HG03064 (cell line): ENCODE results near the gene PRRC2C.
"Not testable (repeated sequence)": the region's sequence is repeated elsewhere in the genome, so short reads cannot be mapped to it uniquely, and the experiment has no call there.

Experiments used
- ATAC-seq: cut with Tn5 transposase; IDR thresholded peaks from one replicate; pipeline ENCODE4 v1.9.1; 2021; ENCODE audit warnings: low read depth; ENCODE audit not compliant: unreplicated experiment

The PRRC2C gene

DNA sequence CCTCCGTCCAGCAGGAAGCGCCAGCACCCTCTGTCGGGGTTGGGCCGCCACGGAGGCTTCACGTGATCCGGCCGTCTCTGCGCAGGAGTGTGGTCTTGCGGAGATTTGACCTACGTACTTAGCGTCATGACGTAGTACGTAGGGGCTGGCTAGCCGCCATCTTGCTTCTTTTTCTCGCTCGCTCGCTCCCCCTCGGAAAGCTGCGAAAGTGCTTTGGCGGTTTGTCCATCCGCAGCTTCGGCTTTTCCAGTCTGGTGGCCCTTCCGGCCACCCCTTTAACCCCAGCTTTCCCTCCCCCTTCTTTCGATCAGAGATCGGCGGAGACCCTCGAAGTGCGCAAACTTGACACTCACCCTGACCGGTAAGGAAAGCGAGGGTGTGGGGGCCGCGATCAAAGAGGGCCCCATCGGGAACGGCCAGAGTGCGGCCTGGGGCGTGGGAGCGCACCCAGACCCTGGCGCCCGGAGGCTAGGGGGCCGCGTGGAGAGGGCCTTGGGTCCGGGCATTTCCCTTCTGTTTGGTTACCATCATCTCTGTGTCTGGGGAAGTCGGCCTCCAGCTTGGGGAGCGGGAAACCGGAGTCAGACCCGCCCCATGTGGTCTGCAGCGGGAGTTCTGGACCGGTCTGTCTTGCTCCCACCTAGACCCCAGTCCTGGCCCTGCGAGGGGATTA, at the start of gene PRRC2C:
TSS of gene PRRC2C (plus strand) at position 156 of the 673 bp plus-strand sequence. CDS start 26,559 bp downstream, outside the sequence.
- peak; percentile 98 for ATAC-seq

DNA sequence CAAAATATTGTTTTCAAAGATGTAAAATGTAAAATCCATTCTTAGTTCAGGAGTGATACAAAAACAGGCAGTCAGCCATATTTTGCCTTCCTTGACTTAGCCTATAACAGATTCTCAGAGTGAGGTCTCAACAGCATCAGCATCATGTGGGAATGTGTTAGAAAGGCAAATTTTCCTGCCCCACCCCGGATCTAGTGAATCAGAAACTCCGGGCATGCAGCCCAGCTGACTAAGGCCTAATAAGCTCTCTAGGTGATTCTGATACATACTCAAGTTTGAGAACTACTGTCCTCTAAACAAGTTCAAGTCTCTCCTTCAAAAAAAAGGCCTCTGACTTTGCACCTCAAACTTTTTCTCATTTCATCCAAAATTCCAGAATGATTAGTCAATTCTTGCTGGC, 46.9 kb upstream of the PRRC2C start:
- no peak for ATAC-seq

GRCh38 chr1:171440201-171440600, 45.1 kb upstream of the PRRC2C start:
- ATAC-seq: not testable (repeated sequence)

DNA sequence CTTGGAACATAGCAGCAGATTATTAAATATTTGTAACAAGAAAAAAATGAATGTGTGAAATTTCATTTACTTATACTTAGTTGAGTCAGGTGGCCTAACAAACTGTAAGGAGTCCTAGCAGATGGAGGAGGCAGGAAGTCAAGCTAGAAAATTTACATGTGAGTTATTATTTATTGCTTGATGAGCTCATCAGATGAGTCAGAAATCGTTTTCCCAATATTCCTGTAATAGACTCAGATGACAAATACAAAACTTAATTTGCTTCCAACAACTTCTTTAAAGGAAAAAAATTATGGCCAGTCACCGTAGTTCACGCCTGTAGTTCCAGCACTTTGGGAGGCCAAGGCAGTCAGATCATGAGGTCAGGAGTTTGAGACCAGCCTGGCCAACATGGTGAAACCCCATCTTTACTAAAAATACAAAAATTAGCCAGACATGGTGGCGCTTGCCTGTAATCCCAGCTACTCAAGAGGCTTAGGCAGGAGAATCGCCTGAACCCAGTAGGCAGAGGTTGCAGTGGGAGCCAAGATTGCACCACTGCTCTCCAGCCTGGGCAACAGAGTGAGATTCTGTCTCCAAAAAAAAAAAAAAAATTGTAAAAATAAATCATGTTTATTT, 43.9 kb upstream of the PRRC2C start:
- ATAC-seq: not testable (repeated sequence)

DNA sequence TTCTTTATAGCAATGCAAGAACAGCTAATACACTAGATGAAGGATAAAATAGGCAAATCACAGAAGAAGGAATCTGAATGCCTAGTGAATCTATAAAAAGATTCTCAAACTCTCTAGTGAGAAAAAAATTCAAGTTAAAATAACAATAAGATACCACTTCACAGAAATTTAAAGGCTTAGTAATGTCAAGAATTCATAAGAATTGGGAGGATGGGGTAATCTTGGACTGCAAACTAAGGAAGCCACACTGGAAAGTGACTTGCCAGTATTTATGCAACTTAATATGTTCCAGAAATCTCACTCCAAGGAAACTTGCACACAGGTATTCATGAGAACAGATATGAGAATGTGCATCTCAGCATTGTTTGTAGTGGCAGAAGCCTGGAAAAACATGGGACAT, 38.9 kb upstream of the PRRC2C start:
- ATAC-seq: no peak

- no peak for ATAC-seq
These were observed 29.4 kb upstream of the PRRC2C start for GRCh38 chr1:171455967-171456366.

DNA sequence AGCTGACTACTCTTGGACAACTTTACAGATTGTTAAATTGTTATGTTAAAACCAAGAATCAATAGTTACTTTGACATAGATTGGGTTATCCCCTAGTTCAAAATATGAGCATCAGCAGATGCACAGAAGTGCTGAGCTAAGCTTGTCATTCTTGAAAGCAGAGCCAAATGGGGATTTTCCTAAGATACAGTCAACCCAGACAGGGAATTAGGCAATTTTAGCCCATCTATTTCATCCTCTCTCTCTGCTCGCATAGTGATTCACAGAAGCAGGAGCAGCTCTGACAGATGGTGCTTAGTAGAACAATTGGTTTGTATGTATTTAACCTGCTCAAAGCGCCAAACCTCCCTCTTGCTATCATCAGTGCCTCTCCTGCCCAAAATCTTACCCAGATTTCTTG, 27.9 kb upstream of the PRRC2C start:
- ATAC-seq: no peak

DNA sequence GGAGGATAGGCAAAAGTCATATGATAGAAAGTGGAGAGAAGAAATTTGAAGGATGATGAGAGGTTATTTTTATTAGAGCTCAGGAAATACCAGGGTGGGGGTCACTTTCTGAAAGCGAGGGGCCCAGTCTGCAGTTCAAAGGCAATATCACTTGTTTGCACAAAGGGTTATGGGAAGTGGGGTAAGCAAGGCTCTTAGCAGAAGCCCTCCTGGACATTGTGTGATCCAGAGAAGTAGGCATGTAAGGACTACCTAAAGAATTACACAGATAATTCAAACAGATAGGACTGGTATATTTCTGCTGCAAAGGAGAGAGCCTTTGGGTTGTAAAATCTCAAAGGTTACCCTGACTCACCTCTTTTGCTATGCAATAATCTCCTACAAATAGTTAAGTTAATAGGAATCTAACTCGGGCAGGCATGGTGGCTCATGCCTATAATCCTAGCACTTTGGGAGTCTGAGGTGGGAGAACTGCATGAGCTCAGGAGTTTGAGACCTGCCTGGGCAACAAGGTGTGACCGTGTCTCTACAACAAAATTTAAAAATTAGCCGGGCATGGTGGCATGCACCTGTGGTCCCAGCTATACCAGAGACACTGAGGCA, 25.2 kb upstream of the PRRC2C start:
- no peak for ATAC-seq

- no peak for ATAC-seq
These were observed 17.7 kb upstream of the PRRC2C start for GRCh38 chr1:171467626-171468025.

DNA sequence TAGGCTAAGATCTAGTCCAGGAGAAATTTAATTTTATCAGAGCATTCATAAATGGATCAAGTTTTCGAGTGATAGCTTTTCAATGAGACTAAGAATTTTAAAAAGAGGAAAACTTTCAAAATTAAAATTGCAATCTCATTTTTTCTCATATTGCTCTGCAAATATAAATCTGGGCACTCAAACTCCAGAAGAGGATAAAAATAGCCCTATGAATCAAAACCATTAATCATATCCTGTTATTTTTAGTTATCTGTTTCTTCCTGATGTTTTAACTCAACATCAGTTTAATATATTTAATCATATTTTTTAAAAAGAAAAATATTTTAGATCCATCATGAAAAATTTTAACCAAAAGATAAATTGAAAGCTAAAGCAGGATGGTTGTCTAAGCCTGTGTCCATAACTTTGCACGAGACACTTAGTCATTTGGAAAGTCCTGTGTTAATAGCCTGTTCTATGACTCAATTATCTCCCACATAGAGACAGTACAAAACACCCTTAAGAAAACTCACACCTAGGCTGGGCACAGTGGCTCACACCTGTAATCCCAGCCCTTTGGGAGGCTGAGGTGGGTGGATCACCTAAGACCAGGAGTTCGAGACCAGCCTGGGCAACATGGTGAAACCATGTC, 17.1 kb upstream of the PRRC2C start:
- ATAC-seq: peak; percentile 80

DNA sequence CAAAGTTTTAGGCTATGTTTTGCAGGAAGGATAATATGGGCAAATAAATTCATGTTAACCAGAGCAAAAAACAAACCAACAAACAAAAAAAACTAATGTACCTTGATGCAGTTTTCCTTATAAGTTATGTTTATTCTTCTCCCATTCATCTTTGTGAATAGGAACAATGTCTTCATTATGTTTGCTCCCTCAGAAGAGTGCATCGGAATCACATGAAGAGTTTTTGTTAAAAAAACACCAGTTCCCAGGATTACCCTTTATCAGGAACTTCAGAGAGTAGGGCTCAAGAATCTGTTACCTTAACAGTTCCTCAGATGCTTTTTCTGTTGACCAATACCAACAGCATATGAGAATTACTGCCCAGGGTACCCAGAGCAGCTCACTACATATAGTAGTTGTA, 14.6 kb upstream of the PRRC2C start:
- no peak for ATAC-seq

- no peak for ATAC-seq
These were observed 13.1 kb upstream of the PRRC2C start for GRCh38 chr1:171472183-171472647.

DNA sequence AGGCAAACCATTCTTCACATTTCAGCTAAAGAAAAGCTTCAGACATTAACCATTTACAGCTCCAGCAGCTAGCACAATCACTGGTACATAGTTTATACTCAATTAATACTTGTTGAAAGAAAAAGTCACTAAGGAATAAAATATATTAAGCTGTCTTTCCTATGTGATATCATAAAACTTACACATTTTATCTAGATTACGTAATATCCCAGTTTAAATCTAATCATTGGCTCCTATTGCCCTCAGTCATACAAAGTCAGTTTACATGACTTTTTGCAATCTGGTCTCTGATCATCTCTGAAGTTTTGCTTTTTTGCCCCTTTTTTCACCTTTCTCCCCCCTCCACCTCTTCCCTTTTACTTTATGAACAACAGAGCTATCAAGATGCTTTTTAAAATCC, 8.5 kb upstream of the PRRC2C start:
- ATAC-seq: no peak

DNA sequence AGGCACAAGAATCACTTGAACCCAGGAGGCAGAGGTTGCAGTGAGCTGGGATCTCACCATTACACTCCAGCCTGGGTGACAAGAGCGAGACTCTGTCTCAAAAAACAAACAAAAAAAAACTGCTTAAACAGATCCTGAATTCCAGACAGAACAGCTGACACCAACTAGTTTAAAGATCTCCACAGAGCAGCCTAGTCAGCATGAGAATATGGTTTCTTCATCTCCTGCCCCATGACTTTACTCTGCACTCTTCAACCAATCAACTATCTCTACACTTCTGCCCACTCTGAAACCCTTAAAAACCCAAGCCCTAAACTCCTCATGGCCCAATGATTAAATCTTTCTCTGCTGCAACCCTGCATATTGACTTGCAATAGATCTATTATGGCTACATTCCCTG, 7.5 kb upstream of the PRRC2C start:
- no peak for ATAC-seq

GRCh38 chr1:171480035-171480434, 5.3 kb upstream of the PRRC2C start:
- ATAC-seq: no peak

GRCh38 chr1:171484760-171485374, 463 bp upstream of the PRRC2C start:
- ATAC-seq: peak; percentile 58

- ATAC-seq: peak; percentile 24
These were observed 754 bp downstream of the PRRC2C start for GRCh38 chr1:171486048-171486519.

DNA sequence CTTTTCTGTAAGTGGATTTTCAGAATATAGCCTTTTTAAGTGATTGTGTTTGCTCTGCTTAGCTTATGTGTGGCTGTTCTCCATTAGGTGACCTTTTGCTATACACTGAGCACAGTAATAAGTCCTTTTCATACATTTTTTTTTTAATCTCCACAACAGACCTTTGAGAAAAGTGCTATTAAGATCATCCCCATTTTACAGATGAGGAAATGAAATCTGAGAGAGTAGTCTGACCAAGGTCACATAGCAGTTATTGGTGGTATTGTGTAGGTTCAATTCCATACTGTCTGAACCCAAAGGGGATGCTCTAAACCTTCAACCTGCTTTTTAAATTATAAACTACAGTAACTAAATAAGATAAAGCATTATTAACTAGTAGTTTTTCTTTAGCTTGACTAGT, 1.7 kb downstream of the PRRC2C start:
- ATAC-seq: no peak

GRCh38 chr1:171488190-171488929, 3.0 kb downstream of the PRRC2C start:
- no peak for ATAC-seq

DNA sequence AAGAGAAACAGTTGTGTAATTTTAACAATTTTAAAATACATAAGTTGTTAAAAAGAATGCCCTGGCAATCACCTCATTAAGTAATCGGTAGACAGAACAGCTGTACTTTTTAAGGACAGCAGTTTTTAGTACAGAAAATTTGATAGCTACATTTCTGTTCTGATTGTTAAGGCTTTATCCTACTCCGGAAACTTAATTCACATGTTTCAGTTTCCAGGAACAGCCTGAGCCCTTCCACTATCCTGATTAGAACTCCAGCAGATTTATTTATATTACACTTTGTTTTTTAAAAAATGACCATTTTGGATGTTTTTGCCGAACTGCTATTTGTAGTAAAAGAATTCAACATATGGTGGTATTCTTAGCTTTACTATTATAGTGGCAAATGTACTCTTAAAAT, 8.7 kb downstream of the PRRC2C start:
- ATAC-seq: no peak
